Measurements from ENCODE around the gene PARD3B. TPM values are rescaled to one million over a fixed set of nuclear protein-coding genes. Genes with fewer than 3 reads are reported as not detected.
A peak's percentile ranks its signal among the peaks of the same experiment; 100 is the strongest.

PARD3B gene
- total RNA-seq, 1 experiment from 2014 or later, result 6.4 TPM

GRCh38 chr2:205274801-205275200 is 729.5 kb downstream of the PARD3B start:
- no peaks in the 10 kb centered on the region for H3K9me3 ChIP-seq (ENCODE audit: control insufficient read depth, low read depth, low read length)
- no peak overlapping the region for H2BK120ac ChIP-seq (ENCODE audit: low read depth, low read length, poor library complexity, severe bottlenecking)
- H3K27ac ChIP-seq (ENCODE audit: insufficient read length, low read depth, low read length), result no peak overlapping the region
- no peaks in the 10 kb centered on the region for H4K20me1 ChIP-seq (ENCODE audit: control insufficient read depth, insufficient read depth, insufficient read length)
- no peak overlapping the region for H2AFZ ChIP-seq (ENCODE audit: low read length)
- peaks cover 10% of the 10 kb centered on the region; the same call in 1 of the 2 replicates for H3K4me1 ChIP-seq (ENCODE audit: insufficient read depth, low read length)
- no peak for TF ChIP-seq CTCF (conservative IDR thresholded peaks at IDR 0.05)
- Mint-ChIP-seq H3K27ac (peak overlapping the region in 2 of 3 experiments; percentile 52 to 89; a peak in 4 of 7 replicates), H3K36me3 (ENCODE audit: insufficient read depth in 1 of 3, low read depth in 3 of 3) (peaks cover 3 to 8% (median 4%) of the 10 kb centered on the region in 3 experiments; a peak in 5 of 7 replicates), H3K27me3 (ENCODE audit: low read depth) (no peaks in the 10 kb centered on the region), H3K4me3 (no peak overlapping the region), H3K9me3 (no peaks in the 10 kb centered on the region; a peak in 1 of 5 replicates), H3K4me1 (peaks cover 45 to 55% of the 10 kb centered on the region in 2 experiments)
- DNase-seq, result no peak
- H2BK20ac ChIP-seq (ENCODE audit: low read depth, low read length, poor library complexity, severe bottlenecking), result no peak overlapping the region
- no peak overlapping the region for H3K23ac ChIP-seq (ENCODE audit: insufficient read length, low read depth, low read length)
- no peak overlapping the region for H4K5ac ChIP-seq (ENCODE audit: insufficient read length, low read depth, low read length)
- no CpG with 5 or more reads among the region's 3 CpGs for whole genome bisulfite sequencing (ENCODE audit: extremely low coverage, insufficient read length, low lambda C conversion rate)
- H2BK12ac ChIP-seq (ENCODE audit: insufficient read length, low read depth, low read length), result no peak overlapping the region
- no peak overlapping the region for H2BK5ac ChIP-seq (ENCODE audit: insufficient read length, low read length)
- H2AK5ac ChIP-seq (ENCODE audit: insufficient read length, low read length), result no peak overlapping the region
- no peak overlapping the region for H3K9ac ChIP-seq (ENCODE audit: extremely low read depth, insufficient read length, low read length)
- no peaks in the 10 kb centered on the region for H3K23me2 ChIP-seq (ENCODE audit: insufficient read length, low read depth, low read length, poor library complexity, severe bottlenecking)
- no peak overlapping the region for H2BK15ac ChIP-seq (ENCODE audit: low read depth, low read length)
- no peaks in the 10 kb centered on the region for H3K79me2 ChIP-seq (ENCODE audit: insufficient read depth, low read length)
- no peak overlapping the region for H3K14ac ChIP-seq (ENCODE audit: insufficient read depth, low read length)
- no peaks in the 10 kb centered on the region for H3K79me1 ChIP-seq (ENCODE audit: insufficient read depth, low read depth, low read length, poor library complexity, severe bottlenecking)
- H4K91ac ChIP-seq (ENCODE audit: insufficient read length, low read depth, low read length), result no peak overlapping the region
- no peaks in the 10 kb centered on the region for H3K27me3 ChIP-seq (ENCODE audit: insufficient read depth, low read length)
- no peak overlapping the region for H3T11ph ChIP-seq (ENCODE audit: low read length)
- H4K8ac ChIP-seq (replicated peaks; ENCODE audit: insufficient read length, low read depth, low read length), result no peak overlapping the region
- H3K4me2 ChIP-seq (ENCODE audit: insufficient read depth, insufficient read length, low read length), result no peak overlapping the region
- no peak overlapping the region for H3K4ac ChIP-seq (ENCODE audit: low read depth, low read length)
- no peak overlapping the region for H3K18ac ChIP-seq (ENCODE audit: insufficient read length, low read depth, low read length)
- no peak overlapping the region for H3K56ac ChIP-seq (ENCODE audit: insufficient read length, low read depth, low read length)

Data from H9 (cell line).